HepG2 (cell line): ENCODE measurements around the gene SULT2B1. TPM values are rescaled to one million over a fixed set of nuclear protein-coding genes. Genes with fewer than 3 reads are reported as not detected.

Experiments used
- ATAC-seq: fragments of 200-7000 bp; cut with Tn5 transposase; 3 replicates; pipeline ENCODE4 v1.9.1; 2020; ENCODE audit warnings: mild to moderate bottlenecking, moderate library complexity
- BruUV-seq: library from RNA; stranded (reverse); fragments of 400-500 nt; replicated peaks from 2 replicates; lab custom pipeline; 2021; lab: Mats Ljungman, UMichigan
- CTCF ChIA-PET: fragments of 300-600 bp; formaldehyde crosslinking; extraction: SDS; loops from one replicate; lab custom pipeline; 2021; ENCODE audit warnings: low total read pairs, inconsistent platforms, low intra/inter-chr PET ratio; lab: Yijun Ruan, JAX
- POLR2A ChIA-PET: fragments of 350-600 bp; sonication (Branson Sonifier 250); formaldehyde crosslinking; loops from one replicate; lab custom pipeline; 2020; ENCODE audit warnings: antibody characterized with exemption, inconsistent platforms; lab: Yijun Ruan, JAX
- DNase-seq: peaks from one replicate; pipeline ENCODE4 v3.0.0-alpha.2; 2015; ENCODE audit warnings: low spot score
- FAIRE-seq: peaks from 3 replicates; lab custom pipeline; 2011; peaks lifted over from hg19 to GRCh38; lab: Jason Lieb, UNC
- H2AFZ ChIP-seq: one replicate; pipeline ENCODE4 v1.6.1; 2011; ENCODE audit warnings: low read length, inconsistent platforms
- H3K27ac ChIP-seq: fragments of 300-600 bp; 3 replicates; pipeline ENCODE4 v1.8.0; 2011; ENCODE audit warnings: mixed run types, mild to moderate bottlenecking, mixed read lengths, low read length, inconsistent platforms; ENCODE audit not compliant: insufficient read depth; ENCODE audit errors: extremely low read length
- H3K27me3 ChIP-seq, 2 experiments: fragments of 200-600 bp in 1 of 2; 2 replicates in 1 of 2; 3 replicates in 1 of 2; pipeline versions ENCODE4 v1.6.0 to v1.8.0; 2011; ENCODE audit warnings: low read length in 2 of 2, mild to moderate bottlenecking in 2 of 2, moderate library complexity in 2 of 2, inconsistent platforms in 1 of 2; ENCODE audit not compliant: insufficient read depth in 2 of 2, control insufficient read depth in 1 of 2
- H3K36me3 ChIP-seq, 2 experiments: fragments of 200-600 bp in 1 of 2; replicated peaks in 1 of 2; 2 replicates in 1 of 2; 3 replicates in 1 of 2; pipeline versions ENCODE4 v1.5.1 to v1.8.0; 2011; ENCODE audit warnings: low read length in 2 of 2, inconsistent platforms in 1 of 2; ENCODE audit not compliant: insufficient read depth in 2 of 2, control insufficient read depth in 1 of 2
- H3K4me1 ChIP-seq: 2 replicates; pipeline ENCODE4 v1.5.1; 2012; ENCODE audit warnings: low read length, inconsistent platforms; ENCODE audit not compliant: insufficient read depth
- H3K4me2 ChIP-seq: 2 replicates; pipeline ENCODE4 v1.6.0; 2011; ENCODE audit warnings: low read depth, low read length, inconsistent platforms
- H3K4me3 ChIP-seq, 3 experiments: fragments of 200-600 bp in 1 of 3; sonication (generic), shearing (Covaris generic) in 1 of 3; replicated peaks in 1 of 3; 2 replicates each; pipeline ENCODE4 v1.5.1; 2011 to 2016; ENCODE audit warnings: low read length in 3 of 3, inconsistent platforms in 2 of 3, low read depth in 2 of 3, mild to moderate bottlenecking in 2 of 3, control low read depth in 1 of 3, mixed read lengths in 1 of 3; ENCODE audit not compliant: insufficient read depth in 1 of 3
- H3K79me2 ChIP-seq: one replicate; pipeline ENCODE4 v1.6.1; 2011; ENCODE audit warnings: low read length, inconsistent platforms; ENCODE audit not compliant: insufficient read depth
- H3K9ac ChIP-seq: 2 replicates; pipeline ENCODE4 v1.6.0; 2011; ENCODE audit warnings: mild to moderate bottlenecking, low read depth, low read length, inconsistent platforms; ENCODE audit not compliant: insufficient read depth
- H3K9me3 ChIP-seq: 2 replicates; pipeline ENCODE4 v1.5.1; 2012; ENCODE audit warnings: mild to moderate bottlenecking, low read length
- H4K20me1 ChIP-seq: 2 replicates; pipeline ENCODE4 v1.6.0; 2011; ENCODE audit warnings: inconsistent platforms, mild to moderate bottlenecking, low read length, moderate library complexity; ENCODE audit not compliant: insufficient read depth
- BHLHE40 ChIP-seq: IDR thresholded peaks from 2 replicates; pipeline ENCODE4 v1.6.1; 2011; ENCODE audit warnings: low read length, improper control_type of control experiment
- CTCF ChIP-seq: sonication (generic); formaldehyde crosslinking; IDR thresholded peaks from 2 replicates; pipeline ENCODE4 v1.5.0; 2020; ENCODE audit warnings: mild to moderate bottlenecking, missing genetic modification reagents, moderate library complexity
- DDIT3 ChIP-seq: sonication (generic); formaldehyde crosslinking; IDR thresholded peaks from 2 replicates; pipeline ENCODE4 v1.4.0; 2020; ENCODE audit warnings: mild to moderate bottlenecking, missing genetic modification reagents
- EED ChIP-seq: sonication (generic); formaldehyde crosslinking; IDR thresholded peaks from 2 replicates; pipeline ENCODE4 v1.5.0; 2020; ENCODE audit warnings: mild to moderate bottlenecking, missing genetic modification reagents
- EHMT2 ChIP-seq: fragments of 200-600 bp; sonication (generic); IDR thresholded peaks from 2 replicates; pipeline ENCODE4 v1.7.0; 2017; ENCODE audit warnings: antibody characterized with exemption, low read depth, low read length, borderline replicate concordance
- HNRNPLL ChIP-seq: fragments of 200-400 bp; formaldehyde crosslinking; IDR thresholded peaks from 2 replicates; pipeline ENCODE4 v1.6.1; 2017; ENCODE audit warnings: mild to moderate bottlenecking, low read depth, low read length; ENCODE audit not compliant: poor library complexity, severe bottlenecking
- HOXA3 ChIP-seq: sonication (generic); formaldehyde crosslinking; IDR thresholded peaks from 2 replicates; pipeline ENCODE4 v1.5.0; 2020; ENCODE audit warnings: missing genetic modification reagents
- KMT2B ChIP-seq: IDR thresholded peaks from 2 replicates; pipeline ENCODE4 v1.6.1; 2016; ENCODE audit warnings: missing genetic modification reagents, missing compliant biosample characterization
- MAFK ChIP-seq, 2 experiments: IDR thresholded peaks in 1 of 2; conservative IDR thresholded peaks in 1 of 2; 2 replicates each; pipeline ENCODE4 v1.6.1; 2011; ENCODE audit warnings: improper control_type of control experiment in 2 of 2, low read length in 2 of 2
- MEIS2 ChIP-seq: sonication (generic); formaldehyde crosslinking; IDR thresholded peaks from 2 replicates; pipeline ENCODE4 v1.9.0; 2021; ENCODE audit warnings: mild to moderate bottlenecking, missing genetic modification reagents
- NAIF1 ChIP-seq: sonication (generic); formaldehyde crosslinking; IDR thresholded peaks from 2 replicates; pipeline ENCODE4 v1.5.0; 2020; ENCODE audit warnings: mild to moderate bottlenecking, missing genetic modification reagents, borderline replicate concordance
- NFE2 ChIP-seq: sonication (generic); formaldehyde crosslinking; IDR thresholded peaks from 2 replicates; pipeline ENCODE4 v1.4.0; 2020; ENCODE audit warnings: missing genetic modification reagents
- PBX3 ChIP-seq: sonication (generic); formaldehyde crosslinking; IDR thresholded peaks from 2 replicates; pipeline ENCODE4 v1.8.1; 2023; ENCODE audit warnings: missing genetic modification reagents, inconsistent platforms, borderline replicate concordance
- RAD21 ChIP-seq: fragments of 450-650 bp; formaldehyde crosslinking; IDR thresholded peaks from 2 replicates; pipeline ENCODE4 v1.5.0; 2020; ENCODE audit warnings: mild to moderate bottlenecking
- RFX1 ChIP-seq: fragments of 450-650 bp; IDR thresholded peaks from 2 replicates; pipeline ENCODE4 v1.6.1; 2017
- SCMH1 ChIP-seq: sonication (generic); formaldehyde crosslinking; IDR thresholded peaks from 2 replicates; pipeline ENCODE4 v1.9.0; 2021; ENCODE audit warnings: missing genetic modification reagents, mild to moderate bottlenecking, borderline replicate concordance
- SRSF1 ChIP-seq: fragments of 200-400 bp; formaldehyde crosslinking; optimal IDR thresholded peaks from 2 replicates; pipeline ENCODE3; 2017; ENCODE audit warnings: mild to moderate bottlenecking, low read depth, low read length, moderate library complexity
- THAP11 ChIP-seq: IDR thresholded peaks from 2 replicates; pipeline ENCODE4 v1.6.1; 2016; ENCODE audit warnings: missing biosample characterization, missing genetic modification reagents
- ZBTB42 ChIP-seq: sonication (generic); formaldehyde crosslinking; IDR thresholded peaks from 2 replicates; pipeline ENCODE4 v1.5.0; 2020; ENCODE audit warnings: mild to moderate bottlenecking, missing genetic modification reagents
- ZMAT5 ChIP-seq: sonication (generic); formaldehyde crosslinking; IDR thresholded peaks from 2 replicates; pipeline ENCODE4 v1.5.0; 2020; ENCODE audit warnings: mild to moderate bottlenecking, low read depth, missing genetic modification reagents, borderline replicate concordance
- ZMYM4 ChIP-seq: sonication (generic); formaldehyde crosslinking; IDR thresholded peaks from 2 replicates; pipeline ENCODE4 v1.8.1; 2023; ENCODE audit warnings: mild to moderate bottlenecking, missing genetic modification reagents
- ZNF30 ChIP-seq: sonication (generic); formaldehyde crosslinking; IDR thresholded peaks from 2 replicates; pipeline ENCODE4 v1.5.0; 2020; ENCODE audit warnings: mild to moderate bottlenecking, missing genetic modification reagents
- ZNF543 ChIP-seq: sonication (generic); formaldehyde crosslinking; IDR thresholded peaks from 2 replicates; pipeline ENCODE4 v1.4.0; 2020; ENCODE audit warnings: mild to moderate bottlenecking, missing genetic modification reagents
- ZNF629 ChIP-seq: sonication (generic); formaldehyde crosslinking; conservative IDR thresholded peaks from 2 replicates; pipeline ENCODE4 v1.5.0; 2020; ENCODE audit warnings: missing genetic modification reagents
- ZNF720 ChIP-seq: sonication (generic); formaldehyde crosslinking; IDR thresholded peaks from 2 replicates; pipeline ENCODE4 v1.4.0; 2020; ENCODE audit warnings: missing genetic modification reagents
- ZNF768 ChIP-seq: sonication (generic); formaldehyde crosslinking; IDR thresholded peaks from 2 replicates; pipeline ENCODE4 v1.4.0; 2020; ENCODE audit warnings: missing genetic modification reagents
- WGBS: methylation state at CpG from one replicate; pipeline ENCODE4 v1.1.6; 2017; ENCODE audit warnings: low lambda C conversion rate; 5-methylcytosine and 5-hydroxymethylcytosine counted together
- in situ Hi-C: cut with HindIII; loops from 2 replicates; pipeline ENCODE4 v1.10.0; 2017; ENCODE audit warnings: low pct_unique_long_range_greater_than_20kb; ENCODE audit not compliant: extremely low pct_ligation_motif_present
- intact Hi-C: fragments of 100-400 bp; cut with micrococcal nuclease; formaldehyde crosslinking; loops from one replicate; pipeline ENCODE4 v1.10.0; 2022; ENCODE audit not compliant: unreplicated experiment
- polyA plus RNA-seq, 8 experiments: library from polyadenylated mRNA; depleted of rRNA in 3 of 8; stranded (reverse) in 7 of 8; unstranded in 1 of 8; fragments of >200 nt; fragmentation: Illumina TruSeq in 4 of 8; extraction: Trizol in 4 of 8; gene quantifications; 2 replicates each; pipeline versions ENCODE4 v1.2.1 to v1.2.3, GENCODE V29; 2011 to 2016; ENCODE audit warnings: low read depth in 4 of 8, missing spikeins in 1 of 8, mixed read lengths in 1 of 8; ENCODE audit not compliant: insufficient read depth in 1 of 8
- total RNA-seq, 5 experiments: library from RNA; depleted of rRNA; stranded (reverse); fragments of >200 nt; fragmentation: Illumina TruSeq; extraction: Trizol; gene quantifications; 2 replicates each; pipeline ENCODE4 v1.2.3, GENCODE V29; 2016; ENCODE audit warnings: low read depth in 1 of 5

Gene SULT2B1
- total and polyA plus RNA-seq, 2 of the 13 experiments (the other 11 are each of a cell fraction or from before 2014, with no cell fraction given) = 0.13 TPM; not detected in 1

- intact Hi-C loops = no loop called here
- Histone ChIP-seq H3K9ac (no peak overlapping the region), H3K36me3 (no peaks in the 10 kb centered on the region), H3K4me3 (no peak overlapping the region), H3K4me2 (no peak overlapping the region), H2AFZ (no peak overlapping the region), H3K27me3 (no peaks in the 10 kb centered on the region), H3K27ac (no peak overlapping the region), H4K20me1 (no peaks in the 10 kb centered on the region), H3K9me3 (no peaks in the 10 kb centered on the region), H3K79me2 (no peaks in the 10 kb centered on the region), H3K4me1 (peaks cover 63% of the 10 kb centered on the region)
- DNase-seq (peak; percentile 43), FAIRE-seq (no peak), ATAC-seq (no peak)
- in situ Hi-C loops = no loop called here
- POLR2A ChIA-PET = no interaction called here
- CTCF ChIA-PET = interaction anchor here (0.8 kb wide), 1 partner anchor 24 kb away, joined by 3 read pairs; no protein-coding TSS in a partner anchor
- 96% methylated on average over 6 of the region's 6 CpGs for WGBS
- BruUV-seq = no TSS peak
- TF ChIP-seq KMT2B (CRISPR knock-in tag) = no peak
- TF ChIP-seq ZNF768 (CRISPR knock-in tag) = 0 out of 2 replicates have a peak, but pooled peaks have one; percentile 6
- TF ChIP-seq BHLHE40 = no peak
- TF ChIP-seq ZNF543 (CRISPR knock-in tag) = no peak
- no peak for TF ChIP-seq NFE2 (CRISPR knock-in tag)
- peak; percentile 50 for TF ChIP-seq RAD21
- no peak for TF ChIP-seq ZMAT5 (CRISPR knock-in tag)
- TF ChIP-seq ZBTB42 = no peak
- TF ChIP-seq HNRNPLL = no peak
- TF ChIP-seq EHMT2 = no peak
- no peak for TF ChIP-seq SCMH1
- TF ChIP-seq EED (CRISPR knock-in tag) = no peak
- TF ChIP-seq MEIS2 (CRISPR knock-in tag) = no peak
- no peak for TF ChIP-seq DDIT3
- TF ChIP-seq MAFK (conservative IDR thresholded peaks at IDR 0.05 in 1 of 2, IDR thresholded peaks at IDR 0.05 in 1 of 2; ENCODE audit: low read length in 2 of 2) = peak; percentile 92 to 96
- no peak for TF ChIP-seq THAP11
- TF ChIP-seq SRSF1 = no peak
- TF ChIP-seq ZNF720 (CRISPR knock-in tag) = no peak
- no peak for TF ChIP-seq ZNF30 (CRISPR knock-in tag)
- no peak for TF ChIP-seq PBX3
- TF ChIP-seq HOXA3 (CRISPR knock-in tag) = no peak
- TF ChIP-seq ZNF629 (CRISPR knock-in tag) = peak; percentile 99
- no peak for TF ChIP-seq ZMYM4 (CRISPR knock-in tag)
- no peak for TF ChIP-seq RFX1
- TF ChIP-seq CTCF (CRISPR knock-in tag) = peak; percentile 54
- no peak for TF ChIP-seq NAIF1 (CRISPR knock-in tag)
These were observed 8.1 kb downstream of the SULT2B1 start for GRCh38 chr19:48560095-48560530.
